ENCODE data around the gene CHTF18.

Gene CHTF18

GRCh38 chr16:847151-847550 lies 58.7 kb downstream of the CHTF18 start:
- Histone ChIP-seq H3K27me3 (ENCODE audit: control insufficient read depth, insufficient read depth, low read length, poor library complexity, severe bottlenecking) (no peaks in the 10 kb centered on the region), H3K4me1 (ENCODE audit: control insufficient read depth, insufficient read depth, low read length) (no peaks in the 10 kb centered on the region), H3K27ac (ENCODE audit: insufficient read depth, low read depth, low read length, poor library complexity, severe bottlenecking) (no peak overlapping the region), H3K9me3 (ENCODE audit: control insufficient read depth, low read length) (no peaks in the 10 kb centered on the region), H3K36me3 (ENCODE audit: control insufficient read depth, insufficient read depth, low read length) (no peaks in the 10 kb centered on the region), H3K4me3 (ENCODE audit: insufficient read depth, low read depth, low read length) (no peak overlapping the region)
- WGBS, 2 experiments = 81 to 83% methylated on average over 10 of the region's 10 CpGs
